Fibroblast of the aortic adventitia (primary cell): ENCODE measurements around the gene SLC6A6. TPM values are rescaled to one million over a fixed set of nuclear protein-coding genes. Genes with fewer than 3 reads are reported as not detected.

Source experiments
- DNase-seq: peaks from one replicate; pipeline ENCODE4 v3.0.0-alpha.2; 2010; ENCODE audit warnings: low read depth
- H3K4me3 ChIP-seq: 2 replicates; pipeline ENCODE4 v1.5.1; 2011; ENCODE audit warnings: low read depth, mild to moderate bottlenecking, control low read depth, low read length, moderate library complexity
- total RNA-seq: library from RNA; depleted of rRNA; stranded (reverse); fragments of >200 nt; gene quantifications from 2 replicates; pipeline ENCODE4 v1.2.3, GENCODE V29; 2012; ENCODE audit warnings: low replicate concordance
- TF ChIP-seq, protein P1 (sequence below): IDR thresholded peaks from 2 replicates; pipeline ENCODE4 v1.5.1; 2011; ENCODE audit warnings: mild to moderate bottlenecking, low read length, control low read depth, inconsistent platforms; ENCODE audit not compliant: insufficient read depth

SLC6A6 gene
- total RNA-seq, 1 donor, result 31.4 TPM

DNA sequence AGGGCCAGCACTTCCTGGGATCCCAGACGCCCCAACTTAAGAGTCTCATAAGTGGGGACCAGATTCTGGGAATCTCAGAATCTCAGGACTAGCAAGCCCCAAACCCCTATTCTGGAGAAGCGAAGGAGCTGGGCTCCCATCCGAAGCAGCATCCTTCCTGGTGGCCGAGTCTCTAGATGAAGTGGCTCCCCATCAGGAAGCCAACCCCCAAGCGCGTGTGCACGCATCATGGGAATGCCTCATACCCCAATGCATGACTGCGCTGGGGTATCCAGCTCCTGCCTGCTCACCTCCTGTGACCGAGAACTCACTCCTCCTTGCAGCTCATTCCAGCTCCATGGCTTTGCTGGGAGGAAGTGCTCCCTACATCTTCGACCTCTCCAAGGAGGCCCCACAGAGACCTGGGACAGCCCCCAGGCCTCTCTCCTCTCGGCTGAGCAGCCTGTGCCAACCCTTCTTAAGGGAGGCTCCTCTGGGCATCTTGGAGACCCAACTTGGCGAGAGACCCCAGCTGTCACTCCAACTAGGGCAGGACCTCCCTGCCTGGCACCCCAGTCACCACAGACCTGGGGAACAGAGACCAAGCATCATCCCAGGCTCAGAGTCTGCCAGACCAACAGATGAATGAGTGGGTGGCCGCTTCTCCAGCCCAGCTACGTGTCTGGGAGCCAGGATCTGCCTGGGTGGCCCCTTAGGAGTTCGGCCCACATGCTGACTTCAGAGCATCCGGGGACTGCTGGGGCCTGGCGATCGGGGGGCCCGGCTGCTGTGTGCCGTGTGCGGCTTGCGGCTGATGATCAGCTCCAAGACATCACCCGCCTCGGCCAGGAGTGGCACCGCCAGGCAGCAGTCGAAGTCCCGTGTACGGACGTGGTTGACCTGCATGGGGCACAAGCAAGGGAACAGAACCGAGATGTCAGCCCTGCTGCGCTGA lies 90.8 kb downstream of the SLC6A6 start:
- no peak overlapping the region for H3K4me3 ChIP-seq
- TF ChIP-seq, protein P1, sequence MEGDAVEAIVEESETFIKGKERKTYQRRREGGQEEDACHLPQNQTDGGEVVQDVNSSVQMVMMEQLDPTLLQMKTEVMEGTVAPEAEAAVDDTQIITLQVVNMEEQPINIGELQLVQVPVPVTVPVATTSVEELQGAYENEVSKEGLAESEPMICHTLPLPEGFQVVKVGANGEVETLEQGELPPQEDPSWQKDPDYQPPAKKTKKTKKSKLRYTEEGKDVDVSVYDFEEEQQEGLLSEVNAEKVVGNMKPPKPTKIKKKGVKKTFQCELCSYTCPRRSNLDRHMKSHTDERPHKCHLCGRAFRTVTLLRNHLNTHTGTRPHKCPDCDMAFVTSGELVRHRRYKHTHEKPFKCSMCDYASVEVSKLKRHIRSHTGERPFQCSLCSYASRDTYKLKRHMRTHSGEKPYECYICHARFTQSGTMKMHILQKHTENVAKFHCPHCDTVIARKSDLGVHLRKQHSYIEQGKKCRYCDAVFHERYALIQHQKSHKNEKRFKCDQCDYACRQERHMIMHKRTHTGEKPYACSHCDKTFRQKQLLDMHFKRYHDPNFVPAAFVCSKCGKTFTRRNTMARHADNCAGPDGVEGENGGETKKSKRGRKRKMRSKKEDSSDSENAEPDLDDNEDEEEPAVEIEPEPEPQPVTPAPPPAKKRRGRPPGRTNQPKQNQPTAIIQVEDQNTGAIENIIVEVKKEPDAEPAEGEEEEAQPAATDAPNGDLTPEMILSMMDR, result no peak
- DNase-seq, result no peak

DNA sequence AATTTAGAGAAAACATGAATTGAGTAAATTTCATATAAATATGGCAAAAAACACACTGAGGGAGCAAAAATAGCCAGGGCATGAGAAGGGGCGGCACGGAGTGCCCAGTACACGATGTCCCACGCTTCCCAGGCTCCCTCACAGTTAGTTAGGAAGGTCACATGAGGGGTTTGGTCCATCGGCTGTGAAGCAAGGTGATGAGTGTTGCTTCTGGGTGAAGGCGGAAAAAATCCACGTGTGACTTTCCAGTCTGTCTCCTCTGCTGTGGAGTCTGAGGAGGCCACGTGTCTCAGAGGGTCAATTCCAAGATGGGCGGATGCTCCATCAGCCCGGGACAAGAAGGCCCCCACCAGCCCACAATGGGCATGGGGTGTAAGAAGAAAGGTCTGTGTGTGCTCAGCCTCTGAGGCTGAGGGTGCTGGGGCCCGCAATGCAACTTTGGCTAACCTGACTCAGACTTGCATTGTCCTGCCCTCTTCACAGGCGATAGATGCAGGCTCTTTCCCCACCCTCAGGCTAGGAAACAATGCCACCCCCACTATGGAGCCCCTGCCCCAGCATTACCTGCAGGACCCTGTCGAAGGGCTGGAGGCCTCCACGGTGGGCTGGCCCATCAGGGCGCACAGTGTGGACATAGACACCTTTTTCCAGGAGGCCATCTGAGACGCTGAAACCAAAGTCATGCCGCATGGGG lies 92.0 kb downstream of the SLC6A6 start:
- H3K4me3 ChIP-seq, result no peak overlapping the region
- DNase-seq, result no peak
- TF ChIP-seq, protein P1, result no peak

DNA sequence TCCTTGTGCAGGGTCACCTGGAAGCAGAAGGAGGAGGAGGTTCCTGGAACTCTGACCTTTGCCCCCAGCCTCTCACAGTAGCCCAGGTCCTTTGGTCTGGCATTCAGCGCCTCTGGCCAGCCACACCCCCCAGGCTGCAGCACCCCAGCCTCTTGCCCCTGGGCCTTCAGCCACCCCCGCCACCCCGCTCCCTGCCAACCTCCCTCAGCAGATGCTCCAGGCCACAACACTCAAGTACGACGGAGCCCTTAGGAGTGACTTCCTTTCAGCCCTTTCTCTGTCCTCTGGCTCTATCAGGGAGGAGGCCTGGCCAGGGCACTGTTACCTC lies 92.5 kb downstream of the SLC6A6 start:
- no peak for DNase-seq
- TF ChIP-seq, protein P1, result no peak
- no peak overlapping the region for H3K4me3 ChIP-seq

DNA sequence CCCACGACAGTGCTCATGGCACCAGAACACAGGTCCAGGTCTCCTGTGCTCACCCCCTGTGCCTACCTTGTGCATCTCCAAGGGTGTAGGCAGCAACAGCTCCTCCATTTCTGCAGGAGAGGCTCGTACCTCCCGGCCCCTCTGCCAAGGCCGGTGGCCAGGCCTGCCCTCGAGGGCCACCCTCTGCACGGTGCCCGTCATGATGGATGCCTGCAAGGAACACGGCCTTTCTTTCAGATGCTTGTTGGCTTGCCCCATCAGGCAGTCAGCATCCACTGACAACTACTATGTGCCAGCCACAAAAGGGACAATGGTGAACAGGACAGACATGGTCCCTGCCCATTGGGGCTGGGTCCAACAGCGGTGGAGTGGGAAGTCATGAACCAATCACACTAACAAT lies 93.9 kb downstream of the SLC6A6 start:
- TF ChIP-seq, protein P1, result no peak
- no peak for DNase-seq
- no peak overlapping the region for H3K4me3 ChIP-seq

DNA sequence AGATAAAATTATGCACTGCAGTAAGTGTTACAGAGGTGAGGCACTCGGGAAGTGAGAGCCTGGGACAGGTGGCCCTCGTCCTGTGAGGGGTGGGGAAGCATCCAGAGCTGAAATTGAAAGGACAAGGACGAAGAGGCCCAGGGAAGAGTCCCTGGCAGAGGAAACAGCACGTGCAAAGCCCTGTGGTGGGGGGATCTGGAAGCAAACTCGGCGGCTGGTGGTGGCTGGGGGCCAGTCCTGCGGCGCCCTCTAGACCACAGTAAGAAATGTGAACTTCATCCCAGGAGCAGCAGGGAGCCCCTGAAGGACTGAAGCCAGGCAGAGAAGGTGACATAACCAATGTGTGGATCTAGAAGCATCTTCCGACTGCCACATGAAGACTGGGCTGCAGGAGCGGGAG lies 94.9 kb downstream of the SLC6A6 start:
- no peak overlapping the region for H3K4me3 ChIP-seq
- DNase-seq, result no peak
- TF ChIP-seq, protein P1, result no peak

DNA sequence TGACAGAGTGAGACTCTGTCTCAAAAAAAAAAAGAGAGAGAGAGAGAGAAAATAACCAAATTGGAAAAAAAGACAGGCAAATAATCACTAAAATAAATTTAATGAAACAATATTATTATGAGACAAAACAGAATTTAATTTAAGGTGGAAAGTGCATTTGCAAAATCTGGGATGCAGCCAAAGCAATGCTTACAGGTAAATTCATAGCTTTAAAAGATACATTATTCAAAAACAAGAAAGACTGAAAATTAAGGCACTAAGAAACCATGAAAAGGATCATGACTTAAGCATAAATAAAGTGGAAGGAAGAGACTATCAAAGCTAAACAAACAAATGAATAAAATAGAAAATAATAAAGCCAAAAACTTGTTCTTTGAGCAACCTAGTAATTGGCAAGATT lies 100.1 kb downstream of the SLC6A6 start:
- H3K4me3 ChIP-seq, result no peak overlapping the region
- TF ChIP-seq, protein P1, result no peak
- DNase-seq, result no peak
